LoVo (cell line): Measurements from ENCODE around the gene GRIK4.

ENCODE experiments used
- DNase-seq: peaks from one replicate; pipeline ENCODE4 v3.0.0-alpha.2; 2016; ENCODE audit warnings: low spot score

The GRIK4 gene

GRCh38 chr11:120956710-120957495, 445.4 kb downstream of the GRIK4 start:
- no peak for DNase-seq

- DNase-seq, result no peak
Observed at GRCh38 chr11:120958185-120958584, 446.6 kb downstream of the GRIK4 start.

GRCh38 chr11:120959189-120959588, 447.6 kb downstream of the GRIK4 start:
- DNase-seq, result no peak

- no peak for DNase-seq
Observed at GRCh38 chr11:120964857-120965256, 453.3 kb downstream of the GRIK4 start.

GRCh38 chr11:120966840-120967239, 455.3 kb downstream of the GRIK4 start:
- no peak for DNase-seq

GRCh38 chr11:120969993-120970392, 458.4 kb downstream of the GRIK4 start:
- no peak for DNase-seq

- DNase-seq, result no peak
Observed at GRCh38 chr11:120971825-120972224, 460.3 kb downstream of the GRIK4 start.

- no peak for DNase-seq
Observed at GRCh38 chr11:120972621-120973020, 461.1 kb downstream of the GRIK4 start.

GRCh38 chr11:120973501-120973900, 462.0 kb downstream of the GRIK4 start:
- no peak for DNase-seq

GRCh38 chr11:120974466-120974865, 462.9 kb downstream of the GRIK4 start:
- no peak for DNase-seq

GRCh38 chr11:120974965-120975364, 463.4 kb downstream of the GRIK4 start:
- no peak for DNase-seq

GRCh38 chr11:120977266-120978137, 466.0 kb downstream of the GRIK4 start:
- peak; percentile 5 for DNase-seq

GRCh38 chr11:120978701-120979100, 467.2 kb downstream of the GRIK4 start:
- DNase-seq, result no peak

- DNase-seq, result peak; percentile 66
Observed at GRCh38 chr11:120985718-120986569, 474.4 kb downstream of the GRIK4 start.

GRCh38 chr11:120988603-120989002, 477.1 kb downstream of the GRIK4 start:
- DNase-seq, result no peak

GRCh38 chr11:120991830-120992686, 480.5 kb downstream of the GRIK4 start:
- no peak for DNase-seq

- DNase-seq, result no peak
Observed at GRCh38 chr11:120994091-120994859, 482.7 kb downstream of the GRIK4 start.

GRCh38 chr11:120995184-120995583, 483.6 kb downstream of the GRIK4 start:
- no peak for DNase-seq

- no peak for DNase-seq
Observed at GRCh38 chr11:120996973-120997372, 485.4 kb downstream of the GRIK4 start.

GRCh38 chr11:120998581-120998980, 487.0 kb downstream of the GRIK4 start:
- DNase-seq, result no peak
